ENCODE measurements around the gene TBCD. TPM values are rescaled to one million over a fixed set of nuclear protein-coding genes. Genes with fewer than 3 reads are reported as not detected.

Gene TBCD
- total RNA-seq, 1 experiment from 2014 or later: 129 TPM

DNA sequence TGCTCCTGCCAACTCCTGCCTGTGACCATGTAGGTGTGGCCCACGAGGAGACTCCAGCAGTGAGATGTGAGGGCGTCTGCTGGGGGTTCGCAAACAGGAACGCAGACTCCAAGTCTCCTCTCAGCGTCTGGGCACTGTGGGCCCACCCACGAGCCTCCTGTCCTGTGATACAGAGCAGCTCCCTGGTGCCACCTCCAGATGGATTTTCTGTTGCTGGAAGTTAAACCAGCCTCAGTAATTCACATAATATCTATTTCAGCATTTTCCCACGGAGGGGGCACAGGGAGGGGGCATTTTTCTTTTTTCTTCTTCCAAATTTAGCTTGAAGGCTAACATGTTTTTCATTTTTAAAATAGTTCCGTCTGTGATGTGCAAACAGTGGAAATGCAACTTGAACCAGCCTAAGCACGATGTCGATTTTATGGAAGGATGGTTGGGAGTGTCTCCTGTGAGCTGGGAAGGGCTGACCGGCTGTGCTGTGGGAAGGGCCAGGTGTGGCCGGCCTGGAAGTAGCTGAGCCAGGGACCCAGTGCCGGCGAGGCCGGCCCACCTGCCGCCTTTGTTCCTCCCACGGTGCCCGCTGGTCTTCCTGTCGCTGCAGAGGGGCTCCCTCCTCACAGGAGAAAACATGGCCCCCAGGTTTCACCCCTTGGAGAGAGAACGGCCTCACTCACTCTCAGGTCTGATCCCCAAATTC lies 49.5 kb upstream of the TBCD start:
- Histone ChIP-seq H2AK5ac (ENCODE audit: insufficient read length, low read length) (no peak overlapping the region), H3K4me1 (ENCODE audit: insufficient read depth, low read length) (no peaks in the 10 kb centered on the region), H3K79me1 (ENCODE audit: insufficient read depth, low read depth, low read length, poor library complexity, severe bottlenecking) (no peaks in the 10 kb centered on the region), H4K8ac (replicated peaks; ENCODE audit: insufficient read length, low read depth, low read length) (no peak overlapping the region), H4K91ac (ENCODE audit: insufficient read length, low read depth, low read length) (no peak overlapping the region), H4K5ac (ENCODE audit: insufficient read length, low read depth, low read length) (no peak overlapping the region), H3K56ac (ENCODE audit: insufficient read length, low read depth, low read length) (no peak overlapping the region), H3K4ac (ENCODE audit: low read depth, low read length) (no peak overlapping the region), H4K20me1 (ENCODE audit: control insufficient read depth, insufficient read depth, insufficient read length) (no peaks in the 10 kb centered on the region), H3K79me2 (ENCODE audit: insufficient read depth, low read length) (no peaks in the 10 kb centered on the region), H3K9ac (ENCODE audit: extremely low read depth, insufficient read length, low read length) (no peak overlapping the region), H2BK15ac (ENCODE audit: low read depth, low read length) (no peak overlapping the region), H3K23ac (ENCODE audit: insufficient read length, low read depth, low read length) (no peak overlapping the region), H3T11ph (ENCODE audit: low read length) (no peak overlapping the region), H2BK120ac (ENCODE audit: low read depth, low read length, poor library complexity, severe bottlenecking) (no peak overlapping the region), H3K23me2 (ENCODE audit: insufficient read length, low read depth, low read length, poor library complexity, severe bottlenecking) (peaks cover 5% of the 10 kb centered on the region), H2BK20ac (ENCODE audit: low read depth, low read length, poor library complexity, severe bottlenecking) (no peak overlapping the region), H3K27me3 (ENCODE audit: insufficient read depth, low read length) (peaks cover 4% of the 10 kb centered on the region; the same call in 1 of the 2 replicates), H3K18ac (ENCODE audit: insufficient read length, low read depth, low read length) (no peak overlapping the region), H2AFZ (ENCODE audit: low read length) (no peak overlapping the region), H2BK12ac (ENCODE audit: insufficient read length, low read depth, low read length) (no peak overlapping the region), H3K27ac (ENCODE audit: insufficient read length, low read depth, low read length) (no peak overlapping the region), H2BK5ac (ENCODE audit: insufficient read length, low read length) (no peak overlapping the region), H3K9me3 (ENCODE audit: control insufficient read depth, low read depth, low read length) (no peaks in the 10 kb centered on the region), H3K4me2 (ENCODE audit: insufficient read depth, insufficient read length, low read length) (no peak overlapping the region), H3K14ac (ENCODE audit: insufficient read depth, low read length) (no peak overlapping the region)
- whole genome bisulfite sequencing (ENCODE audit: extremely low coverage, insufficient read length, low lambda C conversion rate): no CpG with 5 or more reads among the region's 20 CpGs
- Mint-ChIP-seq H3K27me3 (ENCODE audit: low read depth) (peaks cover 24% of the 10 kb centered on the region), H3K27ac (no peak overlapping the region), H3K4me3 (no peak overlapping the region; a peak in 1 of 5 replicates), H3K36me3 (ENCODE audit: insufficient read depth in 1 of 3, low read depth in 3 of 3) (no peaks in the 10 kb centered on the region), H3K9me3 (no peaks in the 10 kb centered on the region; a peak in 1 of 5 replicates), H3K4me1 (peaks cover 2% of the 10 kb centered on the region in 2 experiments; a peak in 2 of 4 replicates)
- TF ChIP-seq, protein P1, sequence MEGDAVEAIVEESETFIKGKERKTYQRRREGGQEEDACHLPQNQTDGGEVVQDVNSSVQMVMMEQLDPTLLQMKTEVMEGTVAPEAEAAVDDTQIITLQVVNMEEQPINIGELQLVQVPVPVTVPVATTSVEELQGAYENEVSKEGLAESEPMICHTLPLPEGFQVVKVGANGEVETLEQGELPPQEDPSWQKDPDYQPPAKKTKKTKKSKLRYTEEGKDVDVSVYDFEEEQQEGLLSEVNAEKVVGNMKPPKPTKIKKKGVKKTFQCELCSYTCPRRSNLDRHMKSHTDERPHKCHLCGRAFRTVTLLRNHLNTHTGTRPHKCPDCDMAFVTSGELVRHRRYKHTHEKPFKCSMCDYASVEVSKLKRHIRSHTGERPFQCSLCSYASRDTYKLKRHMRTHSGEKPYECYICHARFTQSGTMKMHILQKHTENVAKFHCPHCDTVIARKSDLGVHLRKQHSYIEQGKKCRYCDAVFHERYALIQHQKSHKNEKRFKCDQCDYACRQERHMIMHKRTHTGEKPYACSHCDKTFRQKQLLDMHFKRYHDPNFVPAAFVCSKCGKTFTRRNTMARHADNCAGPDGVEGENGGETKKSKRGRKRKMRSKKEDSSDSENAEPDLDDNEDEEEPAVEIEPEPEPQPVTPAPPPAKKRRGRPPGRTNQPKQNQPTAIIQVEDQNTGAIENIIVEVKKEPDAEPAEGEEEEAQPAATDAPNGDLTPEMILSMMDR (conservative IDR thresholded peaks at IDR 0.05): no peak
- no peak for DNase-seq
